HG03342 (cell line): Measurements from ENCODE around the gene REC114.
"Not testable (repeated sequence)": the region's sequence is repeated elsewhere in the genome, so short reads cannot be mapped to it uniquely, and the experiment has no call there.

Experiments used
- ATAC-seq: cut with Tn5 transposase; IDR thresholded peaks from one replicate; pipeline ENCODE4 v1.9.1; 2021; ENCODE audit warnings: mild to moderate bottlenecking, moderate library complexity; ENCODE audit not compliant: unreplicated experiment

The REC114 gene

GRCh38 chr15:73573037-73573436 is 130.1 kb downstream of the REC114 start:
- ATAC-seq: no peak

GRCh38 chr15:73573572-73573971 is 130.6 kb downstream of the REC114 start:
- no peak for ATAC-seq

GRCh38 chr15:73575636-73576247 is 132.8 kb downstream of the REC114 start:
- ATAC-seq: no peak

- ATAC-seq: not testable (repeated sequence)
Measured at GRCh38 chr15:73577593-73577992, 134.6 kb downstream of the REC114 start.

GRCh38 chr15:73578026-73578425 is 135.1 kb downstream of the REC114 start:
- ATAC-seq: no peak

GRCh38 chr15:73582851-73583379 is 140.0 kb downstream of the REC114 start:
- ATAC-seq: no peak

- no peak for ATAC-seq
Measured at GRCh38 chr15:73583544-73583943, 140.6 kb downstream of the REC114 start.

- no peak for ATAC-seq
Measured at GRCh38 chr15:73584699-73585420, 141.9 kb downstream of the REC114 start.

GRCh38 chr15:73585871-73586654 is 143.1 kb downstream of the REC114 start:
- no peak for ATAC-seq

GRCh38 chr15:73589766-73590165 is 146.8 kb downstream of the REC114 start:
- no peak for ATAC-seq

GRCh38 chr15:73590263-73590662 is 147.3 kb downstream of the REC114 start:
- ATAC-seq: no peak

GRCh38 chr15:73593304-73594074 is 150.5 kb downstream of the REC114 start:
- ATAC-seq: no peak

- ATAC-seq: no peak
Measured at GRCh38 chr15:73594109-73594508, 151.1 kb downstream of the REC114 start.

GRCh38 chr15:73596174-73596573 is 153.2 kb downstream of the REC114 start:
- ATAC-seq: no peak

- no peak for ATAC-seq
Measured at GRCh38 chr15:73597036-73597638, 154.2 kb downstream of the REC114 start.

- ATAC-seq: no peak
Measured at GRCh38 chr15:73598530-73599160, 155.7 kb downstream of the REC114 start.

GRCh38 chr15:73599934-73600333 is 157.0 kb downstream of the REC114 start:
- no peak for ATAC-seq

GRCh38 chr15:73600413-73601335 is 157.7 kb downstream of the REC114 start:
- no peak for ATAC-seq
